SK-N-SH (cell line): ENCODE data around the gene MYO18A.
"Not testable (repeated sequence)": the region's sequence is repeated elsewhere in the genome, so short reads cannot be mapped to it uniquely, and the experiment has no call there.

Source experiments
- ELF1 ChIP-seq: IDR thresholded peaks from 2 replicates; pipeline ENCODE4 v1.4.0; 2012
- EP300 ChIP-seq, 2 experiments: IDR thresholded peaks; 2 replicates each; pipeline versions ENCODE4 v1.4.0 to v1.6.1; 2012; ENCODE audit warnings: borderline replicate concordance in 1 of 2, low read depth in 1 of 2, low read length in 1 of 2
- EZH2phosphoT487 ChIP-seq: fragments of 200-600 bp; sonication (generic); IDR thresholded peaks from 2 replicates; pipeline ENCODE4 v1.6.1; 2017; ENCODE audit warnings: low read depth, mixed run types, mild to moderate bottlenecking, antibody characterized with exemption, moderate library complexity, borderline replicate concordance
- FOXM1 ChIP-seq: IDR thresholded peaks from 2 replicates; pipeline ENCODE4 v1.4.0; 2012; ENCODE audit warnings: low read depth, mild to moderate bottlenecking
- JUND ChIP-seq: IDR thresholded peaks from 2 replicates; pipeline ENCODE4 v1.4.0; 2012
- MAX ChIP-seq: IDR thresholded peaks from 2 replicates; pipeline ENCODE4 v1.4.0; 2012; ENCODE audit warnings: low read depth
- POLR2AphosphoS5 ChIP-seq: IDR thresholded peaks from 2 replicates; pipeline ENCODE4 v1.6.1; 2012; ENCODE audit warnings: low read depth, low read length
- RAD21 ChIP-seq: IDR thresholded peaks from 2 replicates; pipeline ENCODE4 v1.6.1; 2012; ENCODE audit warnings: mild to moderate bottlenecking, low read length
- RCOR1 ChIP-seq: fragments of 150-350 bp; IDR thresholded peaks from 2 replicates; pipeline ENCODE4 v1.6.1; 2017; ENCODE audit warnings: antibody characterized with exemption, low read length
- REST ChIP-seq: IDR thresholded peaks from 2 replicates; pipeline ENCODE4 v1.6.1; 2012; ENCODE audit warnings: mild to moderate bottlenecking, low read depth, low read length, moderate library complexity
- RFX5 ChIP-seq: IDR thresholded peaks from 2 replicates; pipeline ENCODE4 v1.6.1; 2012; ENCODE audit warnings: mild to moderate bottlenecking, improper control_type of control experiment, low read length
- SMC3 ChIP-seq: IDR thresholded peaks from 2 replicates; pipeline ENCODE4 v1.6.1; 2012; ENCODE audit warnings: low read depth, low read length, improper control_type of control experiment
- TF ChIP-seq, protein P1 (sequence below): fragments of 200-600 bp; sonication (generic); IDR thresholded peaks from 2 replicates; pipeline ENCODE4 v1.6.1; 2017; ENCODE audit warnings: antibody characterized with exemption, mild to moderate bottlenecking, moderate library complexity

GRCh38 chr17:29168759-29169126 lies 11.5 kb downstream of the MYO18A start:
- TF ChIP-seq, protein P1, sequence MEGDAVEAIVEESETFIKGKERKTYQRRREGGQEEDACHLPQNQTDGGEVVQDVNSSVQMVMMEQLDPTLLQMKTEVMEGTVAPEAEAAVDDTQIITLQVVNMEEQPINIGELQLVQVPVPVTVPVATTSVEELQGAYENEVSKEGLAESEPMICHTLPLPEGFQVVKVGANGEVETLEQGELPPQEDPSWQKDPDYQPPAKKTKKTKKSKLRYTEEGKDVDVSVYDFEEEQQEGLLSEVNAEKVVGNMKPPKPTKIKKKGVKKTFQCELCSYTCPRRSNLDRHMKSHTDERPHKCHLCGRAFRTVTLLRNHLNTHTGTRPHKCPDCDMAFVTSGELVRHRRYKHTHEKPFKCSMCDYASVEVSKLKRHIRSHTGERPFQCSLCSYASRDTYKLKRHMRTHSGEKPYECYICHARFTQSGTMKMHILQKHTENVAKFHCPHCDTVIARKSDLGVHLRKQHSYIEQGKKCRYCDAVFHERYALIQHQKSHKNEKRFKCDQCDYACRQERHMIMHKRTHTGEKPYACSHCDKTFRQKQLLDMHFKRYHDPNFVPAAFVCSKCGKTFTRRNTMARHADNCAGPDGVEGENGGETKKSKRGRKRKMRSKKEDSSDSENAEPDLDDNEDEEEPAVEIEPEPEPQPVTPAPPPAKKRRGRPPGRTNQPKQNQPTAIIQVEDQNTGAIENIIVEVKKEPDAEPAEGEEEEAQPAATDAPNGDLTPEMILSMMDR: not testable (repeated sequence)
- not testable (repeated sequence) for TF ChIP-seq RFX5; RCOR1; EZH2phosphoT487; MAX; FOXM1; REST; SMC3; EP300 (IDR thresholded peaks at IDR 0.05; ENCODE audit: borderline replicate concordance in 1 of 2, low read depth in 1 of 2, low read length in 1 of 2); JUND; ELF1; RAD21; POLR2AphosphoS5
